Stomach smooth muscle (tissue), 2 donors: ENCODE data around the gene RUVBL1.

Experiments used
- H3K27ac ChIP-seq: one replicate; pipeline ENCODE4 v1.7.0; 2013; ENCODE audit warnings: mild to moderate bottlenecking, low read length, inconsistent platforms
- H3K27me3 ChIP-seq, 2 donors: one replicate each; pipeline ENCODE4 v1.7.0; 2013; ENCODE audit warnings: low read length in 2 of 2; ENCODE audit not compliant: insufficient read depth in 2 of 2, control insufficient read depth in 1 of 2
- H3K36me3 ChIP-seq, 2 donors: one replicate each; pipeline ENCODE4 v1.7.0; 2013; ENCODE audit warnings: low read length in 2 of 2; ENCODE audit not compliant: control insufficient read depth in 2 of 2, insufficient read depth in 2 of 2
- H3K4me1 ChIP-seq: one replicate; pipeline ENCODE4 v1.7.0; 2013; ENCODE audit warnings: low read length; ENCODE audit not compliant: control insufficient read depth, insufficient read depth
- H3K4me3 ChIP-seq, 2 donors: one replicate each; pipeline ENCODE4 v1.7.0; 2013; ENCODE audit warnings: low read length in 2 of 2
- H3K9ac ChIP-seq, 2 donors: one replicate each; pipeline ENCODE4 v1.7.0; 2013; ENCODE audit warnings: low read length in 2 of 2, mild to moderate bottlenecking in 1 of 2
- H3K9me3 ChIP-seq, 2 donors: one replicate each; pipeline ENCODE4 v1.7.0; 2013; ENCODE audit warnings: low read length in 2 of 2; ENCODE audit not compliant: control insufficient read depth in 2 of 2
- donor health status: healthy.
- donor health status: Pancreatic carcinoma.

Gene RUVBL1

GRCh38 chr3:128082546-128082945 lies 41.1 kb downstream of the RUVBL1 start:
- no peak overlapping the region for H3K9ac ChIP-seq
- no peak overlapping the region for H3K4me3 ChIP-seq
- H3K36me3 ChIP-seq = peaks cover 3 to 27% of the 10 kb centered on the region in 2 donors
- no peak overlapping the region for H3K27ac ChIP-seq
- H3K27me3 ChIP-seq = no peaks in the 10 kb centered on the region
- H3K4me1 ChIP-seq = peaks cover 28% of the 10 kb centered on the region
- no peaks in the 10 kb centered on the region for H3K9me3 ChIP-seq

- H3K4me1 ChIP-seq = peaks cover 33% of the 10 kb centered on the region
- no peak overlapping the region for H3K4me3 ChIP-seq
- no peak overlapping the region for H3K27ac ChIP-seq
- H3K9ac ChIP-seq = no peak overlapping the region
- no peaks in the 10 kb centered on the region for H3K27me3 ChIP-seq
- H3K36me3 ChIP-seq = peaks cover 0 to 22% of the 10 kb centered on the region in 2 donors
- no peaks in the 10 kb centered on the region for H3K9me3 ChIP-seq
Measured at GRCh38 chr3:128081846-128082245, 41.8 kb downstream of the RUVBL1 start.

- peaks cover 39% of the 10 kb centered on the region for H3K4me1 ChIP-seq
- no peak overlapping the region for H3K9ac ChIP-seq
- peaks cover 0 to 20% of the 10 kb centered on the region in 2 donors for H3K36me3 ChIP-seq
- no peak overlapping the region for H3K27ac ChIP-seq
- no peak overlapping the region for H3K4me3 ChIP-seq
- H3K9me3 ChIP-seq = no peaks in the 10 kb centered on the region
- H3K27me3 ChIP-seq = no peaks in the 10 kb centered on the region
Measured at GRCh38 chr3:128081226-128081625, 42.4 kb downstream of the RUVBL1 start.

GRCh38 chr3:128080323-128081080 lies 43.1 kb downstream of the RUVBL1 start:
- H3K27me3 ChIP-seq = no peaks in the 10 kb centered on the region
- H3K36me3 ChIP-seq = peaks cover 0 to 18% of the 10 kb centered on the region in 2 donors
- H3K4me1 ChIP-seq = peaks cover 44% of the 10 kb centered on the region
- H3K9ac ChIP-seq = no peak overlapping the region
- no peak overlapping the region for H3K4me3 ChIP-seq
- H3K27ac ChIP-seq = no peak overlapping the region
- no peaks in the 10 kb centered on the region for H3K9me3 ChIP-seq

GRCh38 chr3:128079823-128080222 lies 43.8 kb downstream of the RUVBL1 start:
- Histone ChIP-seq H3K36me3 (peaks cover 0 to 18% of the 10 kb centered on the region in 2 donors), H3K4me1 (peaks cover 44% of the 10 kb centered on the region), H3K27ac (no peak overlapping the region)

GRCh38 chr3:128078875-128079274 lies 44.7 kb downstream of the RUVBL1 start:
- H3K4me3 ChIP-seq = no peak overlapping the region
- peaks cover 35% of the 10 kb centered on the region for H3K4me1 ChIP-seq
- no peak overlapping the region for H3K27ac ChIP-seq
- peaks cover 0 to 18% of the 10 kb centered on the region in 2 donors for H3K36me3 ChIP-seq
- no peaks in the 10 kb centered on the region for H3K9me3 ChIP-seq
- H3K9ac ChIP-seq = no peak overlapping the region
- no peaks in the 10 kb centered on the region for H3K27me3 ChIP-seq

More at GRCh38 chr3:128079823-128080222, 43.8 kb downstream of the RUVBL1 start:
- no peaks in the 10 kb centered on the region for H3K9me3 ChIP-seq
- H3K4me3 ChIP-seq = no peak overlapping the region
- no peaks in the 10 kb centered on the region for H3K27me3 ChIP-seq
- H3K9ac ChIP-seq = no peak overlapping the region

GRCh38 chr3:128078322-128078721 lies 45.3 kb downstream of the RUVBL1 start:
- Histone ChIP-seq H3K27ac (no peak overlapping the region), H3K4me3 (no peak overlapping the region), H3K4me1 (peaks cover 30% of the 10 kb centered on the region), H3K9me3 (no peaks in the 10 kb centered on the region), H3K9ac (no peak overlapping the region), H3K36me3 (peaks cover 0 to 18% of the 10 kb centered on the region in 2 donors), H3K27me3 (no peaks in the 10 kb centered on the region)

- Histone ChIP-seq H3K4me3 (no peak overlapping the region), H3K9me3 (no peaks in the 10 kb centered on the region), H3K4me1 (peaks cover 26% of the 10 kb centered on the region), H3K27me3 (no peaks in the 10 kb centered on the region), H3K9ac (no peak overlapping the region), H3K36me3 (peaks cover 0 to 21% of the 10 kb centered on the region in 2 donors), H3K27ac (peak overlapping the region; percentile 1)
Measured at GRCh38 chr3:128077665-128078064, 45.9 kb downstream of the RUVBL1 start.

GRCh38 chr3:128077202-128077624 lies 46.4 kb downstream of the RUVBL1 start:
- no peak overlapping the region for H3K9ac ChIP-seq
- peak overlapping the region; percentile 59 to 77 for H3K4me3 ChIP-seq

GRCh38 chr3:128076483-128077201 lies 47.0 kb downstream of the RUVBL1 start:
- H3K27me3 ChIP-seq = no peaks in the 10 kb centered on the region
- H3K4me1 ChIP-seq = peaks cover 26% of the 10 kb centered on the region
- H3K9ac ChIP-seq = peak overlapping the region; percentile 47 to 48
- H3K4me3 ChIP-seq = peak overlapping the region; percentile 59 to 77
- H3K36me3 ChIP-seq = peaks cover 0 to 16% of the 10 kb centered on the region in 2 donors
- H3K9me3 ChIP-seq = no peaks in the 10 kb centered on the region
- no peak overlapping the region for H3K27ac ChIP-seq

More at GRCh38 chr3:128077202-128077624, 46.4 kb downstream of the RUVBL1 start:
- H3K4me1 ChIP-seq = peaks cover 26% of the 10 kb centered on the region
- H3K9me3 ChIP-seq = no peaks in the 10 kb centered on the region
- peaks cover 0 to 19% of the 10 kb centered on the region in 2 donors for H3K36me3 ChIP-seq
- H3K27ac ChIP-seq = peak overlapping the region; percentile 1
- H3K27me3 ChIP-seq = no peaks in the 10 kb centered on the region
